GM12878 (cell line): Measurements from ENCODE around the gene TSSC4. TPM values are rescaled to one million over a fixed set of nuclear protein-coding genes. Genes with fewer than 3 reads are reported as not detected.

ENCODE experiments used
- ATAC-seq: fragments of 200-7000 bp; cut with Tn5 transposase; 3 replicates; pipeline ENCODE4 v1.9.1; 2020; ENCODE audit warnings: mild to moderate bottlenecking, moderate library complexity
- BruUV-seq: library from RNA; stranded (reverse); fragments of 400-500 nt; replicated peaks from 2 replicates; lab custom pipeline; 2021; lab: Mats Ljungman, UMichigan
- CTCF ChIA-PET: fragments of 300-600 bp; sonication (Branson Sonifier 250); formaldehyde crosslinking; extraction: SDS; loops from one replicate; lab custom pipeline; 2021; ENCODE audit warnings: inconsistent platforms; lab: Yijun Ruan, JAX
- POLR2A ChIA-PET: fragments of 350-600 bp; formaldehyde crosslinking; extraction: SDS; loops from one replicate; lab custom pipeline; 2021; ENCODE audit warnings: inconsistent platforms; lab: Charles Lee
- RAD21 ChIA-PET: fragments of 300-600 bp; sonication (Branson Sonifier 250); formaldehyde crosslinking; loops from one replicate; lab custom pipeline; 2023; ENCODE audit warnings: antibody characterized with exemption; ENCODE audit not compliant: unreplicated experiment; lab: Charles Lee
- SMC1A ChIA-PET: fragments of 300-600 bp; sonication (Branson Sonifier 250); formaldehyde crosslinking; loops from one replicate; lab custom pipeline; 2023; ENCODE audit not compliant: unreplicated experiment, uncharacterized antibody; lab: Charles Lee
- DNase-seq: peaks from one replicate; pipeline ENCODE4 v3.0.0-alpha.2; 2011; ENCODE audit warnings: low read depth, low spot score
- FAIRE-seq: peaks from 3 replicates; lab custom pipeline; 2011; peaks lifted over from hg19 to GRCh38; lab: Jason Lieb, UNC
- H2AFZ ChIP-seq: 2 replicates; pipeline ENCODE4 v1.6.0; 2011; ENCODE audit warnings: low read depth, low read length, control low read depth; ENCODE audit not compliant: control insufficient read depth
- H3K27ac ChIP-seq: 2 replicates; pipeline ENCODE4 v1.5.1; 2011; ENCODE audit warnings: control low read depth; ENCODE audit not compliant: control insufficient read depth, insufficient read depth
- H3K27me3 ChIP-seq, 2 experiments: replicated peaks in 1 of 2; 2 replicates each; pipeline versions ENCODE4 v1.6.0 to v1.6.1; 2011; ENCODE audit warnings: low read length in 1 of 2; ENCODE audit not compliant: control insufficient read depth in 2 of 2, insufficient read depth in 2 of 2
- H3K36me3 ChIP-seq, 2 experiments: 2 replicates each; pipeline ENCODE4 v1.5.1; 2011; ENCODE audit warnings: low read length in 1 of 2; ENCODE audit not compliant: control insufficient read depth in 2 of 2, insufficient read depth in 2 of 2
- H3K4me1 ChIP-seq: 2 replicates; pipeline ENCODE4 v1.6.1; 2011; ENCODE audit warnings: mild to moderate bottlenecking, low read length, moderate library complexity, mixed read lengths; ENCODE audit not compliant: control insufficient read depth, insufficient read depth
- H3K4me2 ChIP-seq: 2 replicates; pipeline ENCODE4 v1.6.0; 2011; ENCODE audit warnings: control low read depth; ENCODE audit not compliant: control insufficient read depth, insufficient read depth
- H3K4me3 ChIP-seq: fragments of 200-600 bp; sonication (generic); 2 replicates; pipeline ENCODE4 v1.5.1; 2016
- H3K79me2 ChIP-seq: 2 replicates; pipeline ENCODE4 v1.6.0; 2011; ENCODE audit warnings: low read length; ENCODE audit not compliant: control insufficient read depth, insufficient read depth
- H3K9ac ChIP-seq: 2 replicates; pipeline ENCODE4 v1.8.0; 2011; ENCODE audit warnings: low read length, control low read depth, mixed read lengths; ENCODE audit not compliant: control insufficient read depth, insufficient read depth
- H3K9me3 ChIP-seq: replicated peaks from 3 replicates; pipeline ENCODE4 v1.5.1; 2011; ENCODE audit warnings: mild to moderate bottlenecking, low read length; ENCODE audit not compliant: control insufficient read depth, insufficient read depth
- H4K20me1 ChIP-seq: 2 replicates; pipeline ENCODE4 v1.6.0; 2011; ENCODE audit not compliant: control insufficient read depth, insufficient read depth
- ASH2L ChIP-seq: fragments of 300-600, 200-600 bp; sonication (generic); IDR thresholded peaks from 2 replicates; pipeline ENCODE4 v1.6.1; 2017; ENCODE audit warnings: low read depth, mild to moderate bottlenecking, borderline replicate concordance
- IKZF2 ChIP-seq, 2 experiments: fragments of 450-650 bp; IDR thresholded peaks; 2 replicates each; pipeline ENCODE4 v1.6.1; 2017; ENCODE audit warnings: mild to moderate bottlenecking in 2 of 2, moderate library complexity in 2 of 2
- KLF5 ChIP-seq: fragments of 450-650 bp; IDR thresholded peaks from 2 replicates; pipeline ENCODE4 v1.6.1; 2014; ENCODE audit warnings: mild to moderate bottlenecking; ENCODE audit not compliant: partially characterized antibody
- MXI1 ChIP-seq: fragments of 150-350 bp; IDR thresholded peaks from 2 replicates; pipeline ENCODE4 v1.6.1; 2011; ENCODE audit warnings: low read depth, mild to moderate bottlenecking, inconsistent platforms, low read length, improper control_type of control experiment
- POLR2A ChIP-seq: IDR thresholded peaks from 2 replicates; pipeline ENCODE4 v1.6.1; 2011; ENCODE audit warnings: low read depth, mild to moderate bottlenecking, low read length
- SMARCA5 ChIP-seq: fragments of 450-650 bp; IDR thresholded peaks from 2 replicates; pipeline ENCODE4 v1.6.1; 2017; ENCODE audit warnings: mild to moderate bottlenecking
- TAF1 ChIP-seq: IDR thresholded peaks from 2 replicates; pipeline ENCODE4 v1.6.1; 2011; ENCODE audit warnings: mild to moderate bottlenecking, low read depth, low read length, borderline replicate concordance
- WGBS: methylation state at CpG from one replicate; pipeline ENCODE4 v1.1.6; 2016; ENCODE audit warnings: low lambda C conversion rate; ENCODE audit not compliant: insufficient replicate concordance, insufficient coverage; ENCODE audit errors: missing lambda C conversion rate; 5-methylcytosine and 5-hydroxymethylcytosine counted together
- in situ Hi-C: fragments of 300-500 bp; cut with MboI; formaldehyde crosslinking; loops from 9 replicates; pipeline ENCODE4 v1.14.3; 2018; ENCODE audit warnings: mixed read lengths
- intact Hi-C: fragments of 100-400 bp; cut with micrococcal nuclease; formaldehyde crosslinking; loops from one replicate; pipeline ENCODE4 v1.14.2; 2022; ENCODE audit not compliant: unreplicated experiment
- polyA plus RNA-seq, 11 experiments: library from polyadenylated mRNA; depleted of rRNA in 4 of 11; unstranded in 6 of 11; stranded (reverse) in 5 of 11; fragments of >200 nt; fragmentation: Nextera tagmentation in 4 of 11; fragmentation: Illumina TruSeq in 1 of 11; extraction: Ambion mirVana in 4 of 11; extraction: Trizol in 1 of 11; gene quantifications; 1 replicate in 1 of 11; 2 replicates in 10 of 11; pipeline versions ENCODE4 v1.2.1 to v1.2.3, GENCODE V29; 2011 to 2016; ENCODE audit warnings: inconsistent platforms in 2 of 11, missing spikeins in 2 of 11, low read depth in 1 of 11
- total RNA-seq, 4 experiments: library from RNA; depleted of rRNA in 3 of 4; stranded (reverse); fragments of >200 nt in 3 of 4; fragmentation: Illumina TruSeq in 1 of 4; extraction: Trizol in 1 of 4; gene quantifications; 2 replicates each; pipeline versions ENCODE4 v1.2.1 to v1.2.3, GENCODE V29; 2013 to 2021
- TF ChIP-seq, protein P1 (sequence below): IDR thresholded peaks from 2 replicates; pipeline ENCODE4 v1.6.1; 2011; ENCODE audit warnings: low read depth, mild to moderate bottlenecking, low read length, moderate library complexity, borderline replicate concordance; ENCODE audit errors: extremely low read depth

TSSC4 gene
- total and polyA plus RNA-seq, 10 of the 15 experiments (the other 5 are each of a cell fraction or from before 2014, with no cell fraction given), result 0.69 to 70.1 (median 25.7) TPM

GRCh38 chr11:2394818-2395105, 5.8 kb upstream of the TSSC4 start (continued):
- TF ChIP-seq, protein P1, sequence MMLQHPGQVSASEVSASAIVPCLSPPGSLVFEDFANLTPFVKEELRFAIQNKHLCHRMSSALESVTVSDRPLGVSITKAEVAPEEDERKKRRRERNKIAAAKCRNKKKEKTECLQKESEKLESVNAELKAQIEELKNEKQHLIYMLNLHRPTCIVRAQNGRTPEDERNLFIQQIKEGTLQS, result no peak
- TF ChIP-seq SMARCA5, result no peak

DNA sequence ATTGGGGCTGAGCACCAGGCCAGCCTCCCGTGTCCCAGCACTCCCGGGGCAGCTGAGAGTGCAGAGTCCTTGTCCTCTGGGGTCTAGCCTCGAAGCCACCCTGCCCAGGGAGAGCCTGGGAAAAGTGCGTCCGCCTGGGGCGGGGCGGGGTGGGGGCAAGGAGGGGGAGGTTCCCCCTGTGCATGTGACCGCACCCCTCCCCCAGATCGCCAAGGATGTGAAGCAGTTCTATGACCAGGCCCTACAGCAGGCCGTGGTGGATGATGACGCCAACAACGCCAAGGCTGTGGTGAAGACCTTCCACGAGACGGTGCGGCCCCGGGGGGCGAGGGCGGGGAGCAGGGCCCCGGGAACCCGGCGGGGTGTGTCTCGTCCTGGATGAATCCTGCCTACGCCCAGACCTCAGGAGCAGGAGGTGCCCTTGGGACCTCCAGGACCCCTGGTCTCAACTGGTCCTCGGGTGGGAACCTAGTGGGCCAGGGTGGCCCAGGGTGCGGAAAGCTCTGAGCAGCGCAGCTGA, 5.3 kb upstream of the TSSC4 start:
- intact Hi-C loops, result no loop called here
- FAIRE-seq, result no peak
- POLR2A ChIA-PET, result no interaction called here
- no peak overlapping the region for H3K27ac ChIP-seq
- peaks cover 0 to 52% of the 10 kb centered on the region in 2 experiments; a peak in 3 of 4 replicates for H3K36me3 ChIP-seq
- TF ChIP-seq TAF1 (no peak), POLR2A (peak; percentile 16; the same call in 1 of the 2 replicates), IKZF2 (IDR thresholded peaks at IDR 0.05) (no peak), ASH2L (no peak), MXI1 (no peak), KLF5 (no peak)
- H3K4me1 ChIP-seq, result peaks cover 23% of the 10 kb centered on the region
- no peak for ATAC-seq
- CTCF ChIA-PET, result interaction anchor here (1.1 kb wide), 1 partner anchor 12 kb away, joined by 3 read pairs; no protein-coding TSS in a partner anchor
- no peaks in the 10 kb centered on the region; the same call in 1 of the 2 replicates for H4K20me1 ChIP-seq
- no TSS peak for BruUV-seq
- no peak for DNase-seq
- H3K9me3 ChIP-seq, result no peaks in the 10 kb centered on the region
- in situ Hi-C loops, result loop anchor here (25.0 kb wide), 1 partner anchor 1583 kb away; the partner anchor contains the start of genes PIDD1, PNPLA2 and RPLP2
- SMC1A ChIA-PET, result no interaction called here
- no peak overlapping the region for H3K4me2 ChIP-seq
- no peaks in the 10 kb centered on the region for H3K27me3 ChIP-seq
- H3K4me3 ChIP-seq, result no peak overlapping the region
- 91% methylated on average over 19 of the region's 26 CpGs for WGBS
- RAD21 ChIA-PET, result no interaction called here
- no peak overlapping the region for H3K9ac ChIP-seq
- peaks cover 11% of the 10 kb centered on the region for H3K79me2 ChIP-seq
- H2AFZ ChIP-seq, result no peak overlapping the region
